H9 (cell line): ENCODE data around the gene GBP7. TPM values are rescaled to one million over a fixed set of nuclear protein-coding genes. Genes with fewer than 3 reads are reported as not detected.

Source experiments
- DNase-seq: peaks from one replicate; pipeline ENCODE4 v3.0.0-alpha.2; 2017
- H2AFZ ChIP-seq: one replicate; pipeline ENCODE4 v1.6.1; 2013; ENCODE audit warnings: mild to moderate bottlenecking, low read length, control low read depth, moderate library complexity
- H2AK5ac ChIP-seq: 2 replicates; pipeline ENCODE4 v1.6.1; 2013; ENCODE audit warnings: low read length, control low read depth, mixed read lengths; ENCODE audit not compliant: insufficient read length
- H2BK120ac ChIP-seq: one replicate; pipeline ENCODE4 v1.6.1; 2013; ENCODE audit warnings: low read depth, mild to moderate bottlenecking, low read length, control low read depth, inconsistent platforms; ENCODE audit not compliant: poor library complexity, severe bottlenecking
- H2BK12ac ChIP-seq: 2 replicates; pipeline ENCODE4 v1.6.1; 2013; ENCODE audit warnings: low read length, control low read depth, mixed read lengths, low read depth; ENCODE audit not compliant: insufficient read length
- H2BK15ac ChIP-seq: 2 replicates; pipeline ENCODE4 v1.6.1; 2013; ENCODE audit warnings: low read depth, low read length, control low read depth
- H2BK20ac ChIP-seq: one replicate; pipeline ENCODE4 v1.6.1; 2013; ENCODE audit warnings: low read depth, mild to moderate bottlenecking, low read length, control low read depth, inconsistent platforms; ENCODE audit not compliant: poor library complexity, severe bottlenecking
- H2BK5ac ChIP-seq: 2 replicates; pipeline ENCODE4 v1.6.1; 2013; ENCODE audit warnings: low read length, control low read depth, mixed read lengths; ENCODE audit not compliant: insufficient read length
- H3K14ac ChIP-seq: 2 replicates; pipeline ENCODE4 v1.6.1; 2013; ENCODE audit warnings: low read length, control low read depth; ENCODE audit not compliant: insufficient read depth
- H3K18ac ChIP-seq: 2 replicates; pipeline ENCODE4 v1.6.1; 2013; ENCODE audit warnings: low read depth, mild to moderate bottlenecking, mixed read lengths, low read length, control low read depth; ENCODE audit not compliant: insufficient read length
- H3K23ac ChIP-seq: 2 replicates; pipeline ENCODE4 v1.6.1; 2013; ENCODE audit warnings: low read length, control low read depth, mixed read lengths, low read depth; ENCODE audit not compliant: insufficient read length
- H3K23me2 ChIP-seq: 2 replicates; pipeline ENCODE4 v1.6.1; 2013; ENCODE audit warnings: low read depth, mild to moderate bottlenecking, mixed read lengths, low read length, control low read depth; ENCODE audit not compliant: insufficient read length, poor library complexity, severe bottlenecking
- H3K27ac ChIP-seq: 2 replicates; pipeline ENCODE4 v1.5.1; 2013; ENCODE audit warnings: low read length, control low read depth, mixed read lengths, low read depth; ENCODE audit not compliant: insufficient read length
- H3K27me3 ChIP-seq: 2 replicates; pipeline ENCODE4 v1.6.1; 2013; ENCODE audit warnings: low read length, control low read depth, inconsistent platforms; ENCODE audit not compliant: insufficient read depth
- H3K4ac ChIP-seq: 2 replicates; pipeline ENCODE4 v1.6.1; 2013; ENCODE audit warnings: low read depth, mild to moderate bottlenecking, control low read depth, inconsistent platforms, low read length, moderate library complexity
- H3K4me1 ChIP-seq: 2 replicates; pipeline ENCODE4 v1.6.1; 2013; ENCODE audit warnings: low read length, control low read depth, inconsistent platforms; ENCODE audit not compliant: insufficient read depth
- H3K4me2 ChIP-seq: 2 replicates; pipeline ENCODE4 v1.6.1; 2013; ENCODE audit warnings: low read length, control low read depth, mixed read lengths; ENCODE audit not compliant: insufficient read length, insufficient read depth
- H3K56ac ChIP-seq: 2 replicates; pipeline ENCODE4 v1.6.1; 2013; ENCODE audit warnings: low read depth, mild to moderate bottlenecking, mixed read lengths, low read length, control low read depth; ENCODE audit not compliant: insufficient read length
- H3K79me1 ChIP-seq: 2 replicates; pipeline ENCODE4 v1.6.1; 2013; ENCODE audit warnings: low read depth, mild to moderate bottlenecking, moderate library complexity, low read length, control low read depth, inconsistent platforms; ENCODE audit not compliant: insufficient read depth, poor library complexity, severe bottlenecking
- H3K79me2 ChIP-seq: 2 replicates; pipeline ENCODE4 v1.6.1; 2013; ENCODE audit warnings: low read length, control low read depth, inconsistent platforms; ENCODE audit not compliant: insufficient read depth
- H3K9ac ChIP-seq: 2 replicates; pipeline ENCODE4 v1.6.1; 2013; ENCODE audit warnings: low read length, control low read depth, mixed read lengths; ENCODE audit not compliant: insufficient read length; ENCODE audit errors: extremely low read depth
- H3K9me3 ChIP-seq: one replicate; pipeline ENCODE4 v1.6.1; 2013; ENCODE audit warnings: low read depth, low read length, inconsistent platforms; ENCODE audit not compliant: control insufficient read depth
- H3T11ph ChIP-seq: one replicate; pipeline ENCODE4 v1.6.1; 2013; ENCODE audit warnings: mild to moderate bottlenecking, low read length, control low read depth, inconsistent platforms
- H4K20me1 ChIP-seq: one replicate; pipeline ENCODE4 v1.6.1; 2013; ENCODE audit not compliant: control insufficient read depth, insufficient read length, insufficient read depth
- H4K5ac ChIP-seq: 2 replicates; pipeline ENCODE4 v1.6.1; 2013; ENCODE audit warnings: low read depth, mild to moderate bottlenecking, mixed read lengths, low read length, control low read depth; ENCODE audit not compliant: insufficient read length
- H4K8ac ChIP-seq: replicated peaks from 2 replicates; pipeline ENCODE4 v1.6.1; 2013; ENCODE audit warnings: low read length, control low read depth, mixed read lengths, low read depth; ENCODE audit not compliant: insufficient read length
- H4K91ac ChIP-seq: 2 replicates; pipeline ENCODE4 v1.6.1; 2013; ENCODE audit warnings: low read depth, mild to moderate bottlenecking, moderate library complexity, mixed read lengths, low read length, control low read depth; ENCODE audit not compliant: insufficient read length
- H3K27ac Mint-ChIP-seq, 3 experiments: 2 replicates in 2 of 3; 3 replicates in 1 of 3; pipeline ENCODE4 v1.8.0; 2020 to 2021; ENCODE audit warnings: mixed read lengths in 3 of 3, mild to moderate bottlenecking in 1 of 3, moderate library complexity in 1 of 3
- H3K27me3 Mint-ChIP-seq: 2 replicates; pipeline ENCODE4 v1.8.0; 2021; ENCODE audit warnings: low read depth, mild to moderate bottlenecking, moderate library complexity, mixed read lengths
- H3K36me3 Mint-ChIP-seq, 3 experiments: 2 replicates in 2 of 3; 3 replicates in 1 of 3; pipeline ENCODE4 v1.8.0; 2020 to 2021; ENCODE audit warnings: low read depth in 3 of 3, mixed read lengths in 3 of 3; ENCODE audit not compliant: insufficient read depth in 1 of 3
- H3K4me1 Mint-ChIP-seq, 2 experiments: 2 replicates each; pipeline ENCODE4 v1.8.0; 2020; ENCODE audit warnings: mixed read lengths in 2 of 2
- H3K4me3 Mint-ChIP-seq, 2 experiments: 2 replicates in 1 of 2; 3 replicates in 1 of 2; pipeline ENCODE4 v1.8.0; 2020 to 2021; ENCODE audit warnings: mild to moderate bottlenecking in 2 of 2, mixed read lengths in 2 of 2, moderate library complexity in 1 of 2
- H3K9me3 Mint-ChIP-seq, 2 experiments: 2 replicates in 1 of 2; 3 replicates in 1 of 2; pipeline ENCODE4 v1.8.0; 2020; ENCODE audit warnings: mild to moderate bottlenecking in 2 of 2, mixed read lengths in 2 of 2, moderate library complexity in 1 of 2
- CTCF ChIP-seq: fragments of 200-600 bp; sonication (generic); conservative IDR thresholded peaks from 3 replicates; pipeline ENCODE4 v1.8.0; 2021; ENCODE audit warnings: antibody characterized with exemption, mild to moderate bottlenecking
- WGBS: extraction: QIAGEN DNeasy Blood & Tissue Kit; methylation state at CpG from one replicate; pipeline ENCODE4 v1.1.7; 2013; ENCODE audit warnings: missing lambda C conversion rate, low lambda C conversion rate, mixed read lengths; ENCODE audit not compliant: insufficient read length; ENCODE audit errors: extremely low coverage; 5-methylcytosine and 5-hydroxymethylcytosine counted together
- total RNA-seq: library from RNA; stranded (reverse); gene quantifications from 2 replicates; pipeline ENCODE4 v1.2.1, GENCODE V29; 2021

The GBP7 gene
- total RNA-seq, 1 experiment from 2014 or later, result not detected

- Histone ChIP-seq H3K27me3 (no peaks in the 10 kb centered on the region), H3K9me3 (no peaks in the 10 kb centered on the region), H3K4me2 (no peak overlapping the region), H4K5ac (no peak overlapping the region), H3K23ac (no peak overlapping the region), H3K79me2 (no peaks in the 10 kb centered on the region), H4K8ac (no peak overlapping the region), H2BK12ac (no peak overlapping the region), H2BK120ac (no peak overlapping the region), H3K56ac (no peak overlapping the region), H3K23me2 (no peaks in the 10 kb centered on the region), H4K91ac (no peak overlapping the region), H3K27ac (no peak overlapping the region), H3K4ac (no peak overlapping the region), H2AFZ (no peak overlapping the region), H2BK5ac (no peak overlapping the region), H2BK15ac (no peak overlapping the region), H2BK20ac (no peak overlapping the region), H3K4me1 (no peaks in the 10 kb centered on the region), H3K18ac (no peak overlapping the region), H3K79me1 (no peaks in the 10 kb centered on the region), H3K9ac (no peak overlapping the region), H2AK5ac (no peak overlapping the region), H4K20me1 (no peaks in the 10 kb centered on the region), H3T11ph (no peak overlapping the region), H3K14ac (no peak overlapping the region)
- Mint-ChIP-seq H3K4me1 (no peaks in the 10 kb centered on the region), H3K4me3 (no peak overlapping the region), H3K9me3 (no peaks in the 10 kb centered on the region), H3K36me3 (no peaks in the 10 kb centered on the region), H3K27ac (no peak overlapping the region; a peak in 1 of 7 replicates), H3K27me3 (no peaks in the 10 kb centered on the region)
- DNase-seq, result no peak
- TF ChIP-seq CTCF, result no peak
- no CpG with 5 or more reads among the region's 2 CpGs for whole genome bisulfite sequencing
Observed at GRCh38 chr1:89169166-89169565, 6.6 kb downstream of the GBP7 start.
